ENCODE results near the gene SYNE2.
"Not testable (repeated sequence)": the region's sequence is repeated elsewhere in the genome, so short reads cannot be mapped to it uniquely, and the experiment has no call there.

SYNE2 gene

DNA sequence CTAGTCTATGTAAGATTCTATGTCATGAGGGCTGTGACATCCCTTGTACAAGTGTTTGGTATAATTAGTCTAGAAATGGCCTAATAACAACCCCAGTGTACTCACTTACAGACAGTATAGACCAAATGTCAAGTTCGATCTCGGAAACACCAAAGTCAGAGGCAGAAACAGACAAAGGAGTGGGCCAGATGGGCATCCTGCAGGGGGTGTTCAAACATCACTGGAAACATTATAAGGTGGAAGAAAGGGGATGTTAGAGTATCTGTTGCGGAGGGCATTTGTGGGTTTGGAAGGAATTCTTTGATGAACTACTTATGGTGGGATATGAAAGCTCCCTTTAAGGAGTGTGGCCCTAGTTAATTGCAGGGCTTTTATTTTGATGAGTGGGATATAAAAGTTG, 306.8 kb downstream of the SYNE2 start:
- in situ Hi-C loops (cut with MboI; ENCODE audit: low sequenced_read_pairs): no loop called here
- Histone ChIP-seq H3K9me3 (no peaks in the 10 kb centered on the region), H3K36me3 (replicated peaks) (no peaks in the 10 kb centered on the region; the same call in 1 of the 2 replicates), H3K4me1 (no peaks in the 10 kb centered on the region), H3K27me3 (ENCODE audit: low read depth) (no peaks in the 10 kb centered on the region), H3K4me3 (no peak overlapping the region)
- DNase-seq (ENCODE audit: low spot score in 2 of 2): no peak

DNA sequence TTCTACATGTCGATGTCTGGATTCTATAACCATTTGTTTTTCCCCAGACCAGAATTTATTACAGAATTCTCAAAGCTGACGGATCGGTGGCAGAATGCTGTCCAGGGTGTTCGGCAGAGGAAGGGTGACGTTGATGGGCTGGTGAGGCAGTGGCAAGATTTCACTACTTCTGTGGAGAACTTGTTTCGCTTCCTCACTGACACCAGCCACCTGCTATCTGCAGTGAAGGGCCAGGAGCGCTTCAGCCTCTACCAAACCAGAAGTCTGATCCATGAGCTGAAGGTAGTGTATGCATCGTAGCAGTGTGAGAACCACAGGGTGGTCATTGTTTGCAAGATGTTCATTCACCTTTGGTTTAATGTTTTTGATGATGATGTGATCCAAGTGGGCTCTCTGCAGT, 317.4 kb downstream of the SYNE2 start:
- Histone ChIP-seq H3K4me3 (no peak overlapping the region), H3K36me3 (replicated peaks) (no peaks in the 10 kb centered on the region; the same call in 1 of the 2 replicates), H3K9me3 (no peaks in the 10 kb centered on the region), H3K4me1 (0 out of 2 replicates have a peak, but pooled peaks cover 4% of the 10 kb centered on the region), H3K27me3 (ENCODE audit: low read depth) (no peaks in the 10 kb centered on the region)
- DNase-seq (ENCODE audit: low spot score in 2 of 2): no peak
- in situ Hi-C loops (cut with MboI; ENCODE audit: low sequenced_read_pairs): no loop called here

DNA sequence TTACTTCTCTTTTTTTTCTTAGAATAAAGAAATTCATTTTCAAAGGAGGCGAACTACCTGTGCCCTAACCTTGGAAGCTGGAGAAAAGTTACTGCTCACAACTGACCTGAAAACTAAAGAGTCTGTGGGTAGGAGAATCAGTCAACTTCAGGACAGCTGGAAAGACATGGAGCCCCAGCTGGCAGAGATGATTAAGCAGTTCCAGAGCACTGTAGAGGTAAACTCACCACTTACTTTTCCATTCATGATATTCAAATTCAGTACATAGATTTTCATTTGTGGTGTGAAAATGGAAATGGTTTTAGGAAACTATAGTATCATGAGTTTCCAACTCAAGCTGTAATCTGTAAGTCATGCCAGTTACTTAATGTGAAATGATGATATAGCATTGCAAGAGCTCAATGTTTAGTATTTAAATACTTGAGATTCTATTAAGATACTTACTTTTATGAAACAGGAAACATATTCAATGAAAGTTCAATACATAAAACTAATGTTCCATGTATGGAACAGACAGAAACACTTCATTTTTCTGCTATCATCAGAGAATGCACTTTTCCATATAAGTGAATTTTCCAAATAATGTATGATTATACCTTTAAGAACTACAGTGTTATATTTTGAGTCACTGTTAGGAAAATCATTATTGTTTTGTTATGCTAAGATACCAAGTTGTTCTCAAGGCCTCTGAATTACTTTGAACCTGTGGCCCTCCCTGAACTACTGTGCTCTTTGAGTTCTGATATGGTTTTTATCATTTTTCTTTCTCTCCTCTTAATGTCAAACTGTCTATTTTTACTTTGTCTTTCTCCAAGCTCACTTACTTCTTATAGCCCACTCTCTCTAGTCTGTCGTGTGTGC, 322.3 kb downstream of the SYNE2 start:
- peaks cover 5% of the 10 kb centered on the region; the same call in 1 of the 2 replicates for H3K36me3 ChIP-seq (replicated peaks)
- no peaks in the 10 kb centered on the region for H3K9me3 ChIP-seq
- no peaks in the 10 kb centered on the region for H3K27me3 ChIP-seq (ENCODE audit: low read depth)
- H3K4me1 ChIP-seq: peaks cover 4% of the 10 kb centered on the region; the same call in 1 of the 2 replicates
- DNase-seq (ENCODE audit: low spot score in 2 of 2): no peak
- in situ Hi-C loops (cut with MboI; ENCODE audit: low sequenced_read_pairs): no loop called here
- H3K4me3 ChIP-seq: no peak overlapping the region

DNA sequence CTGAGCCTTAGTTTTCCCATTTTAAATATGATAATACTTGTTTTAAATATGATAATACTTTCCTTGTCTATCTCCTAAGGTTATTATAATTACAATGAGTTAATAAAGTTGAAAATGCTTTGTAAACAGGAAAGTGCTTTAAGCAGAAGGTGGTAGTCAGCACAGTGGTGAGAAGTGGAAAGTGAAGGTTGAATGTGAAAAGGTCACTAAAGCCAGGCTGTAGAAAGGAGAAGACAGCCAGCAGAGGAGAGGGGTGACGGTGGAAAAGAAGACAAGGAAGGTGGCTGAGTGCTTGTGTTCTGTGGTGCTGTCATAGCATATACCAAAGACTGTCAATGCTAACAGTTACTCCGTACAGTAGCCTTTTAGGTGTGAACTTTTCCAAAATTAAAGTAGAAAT, 323.5 kb downstream of the SYNE2 start:
- in situ Hi-C loops (cut with MboI; ENCODE audit: low sequenced_read_pairs): no loop called here
- Histone ChIP-seq H3K4me1 (peaks cover 4% of the 10 kb centered on the region; the same call in 1 of the 2 replicates), H3K36me3 (replicated peaks) (peaks cover 5% of the 10 kb centered on the region)

DNA sequence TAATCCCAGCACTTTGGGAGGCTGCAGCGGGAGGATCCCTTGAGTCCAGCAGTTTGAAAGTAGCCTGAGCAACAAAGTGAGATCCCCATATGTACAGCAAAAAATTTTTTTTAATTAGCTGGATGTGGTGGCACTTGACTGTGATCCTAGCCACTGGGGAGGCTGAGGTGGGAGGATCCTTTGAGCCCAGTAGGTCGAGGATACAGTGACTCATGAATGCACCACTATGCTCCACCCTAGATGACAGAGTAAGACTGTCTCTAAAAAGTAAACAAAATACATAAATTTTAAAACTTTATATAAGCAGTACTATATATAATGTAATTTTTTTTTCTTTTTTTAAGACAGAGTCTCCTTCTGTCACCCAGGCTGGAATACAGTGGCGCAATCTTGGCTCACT, 326.0 kb downstream of the SYNE2 start:
- in situ Hi-C loops (cut with MboI; ENCODE audit: low sequenced_read_pairs): no loop called here
- Histone ChIP-seq H3K27me3 (ENCODE audit: low read depth) (no peaks in the 10 kb centered on the region), H3K4me1 (peaks cover 4% of the 10 kb centered on the region; the same call in 1 of the 2 replicates), H3K36me3 (replicated peaks) (peaks cover 5% of the 10 kb centered on the region), H3K9me3 (no peaks in the 10 kb centered on the region), H3K4me3 (no peak overlapping the region)
- DNase-seq (ENCODE audit: low spot score in 2 of 2): no peak

More for the DNA sequence above, 323.5 kb downstream of the SYNE2 start:
- H3K9me3 ChIP-seq: no peaks in the 10 kb centered on the region
- no peaks in the 10 kb centered on the region for H3K27me3 ChIP-seq (ENCODE audit: low read depth)
- no peak overlapping the region for H3K4me3 ChIP-seq
- no peak for DNase-seq (ENCODE audit: low spot score in 2 of 2)

DNA sequence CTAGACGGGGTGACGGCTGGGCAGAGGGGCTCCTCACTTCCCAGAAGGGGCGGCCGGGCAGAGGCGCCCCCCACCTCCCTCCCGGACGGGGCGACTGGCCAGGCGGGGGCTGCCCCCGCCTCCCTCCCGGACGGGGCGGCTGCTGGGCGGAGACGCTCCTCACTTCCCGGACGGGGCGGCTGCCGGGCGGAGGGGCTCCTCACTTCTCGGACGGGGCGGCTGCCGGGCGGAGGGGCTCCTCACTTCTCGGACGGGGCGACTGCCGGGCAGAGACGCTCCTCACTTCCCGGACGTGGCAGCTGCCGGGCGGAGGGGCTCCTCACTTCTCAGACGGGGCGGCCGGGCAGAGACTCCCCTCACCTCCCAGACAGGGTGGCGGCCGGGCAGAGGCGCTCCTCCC, 330.1 kb downstream of the SYNE2 start:
- in situ Hi-C loops (cut with MboI; ENCODE audit: low sequenced_read_pairs); H3K4me3 ChIP-seq; DNase-seq (ENCODE audit: low spot score in 2 of 2); H3K27me3 ChIP-seq (ENCODE audit: low read depth); H3K9me3 ChIP-seq; H3K36me3 ChIP-seq (replicated peaks): not testable (repeated sequence)
- peaks cover 21% of the 10 kb centered on the region for H3K4me1 ChIP-seq

DNA sequence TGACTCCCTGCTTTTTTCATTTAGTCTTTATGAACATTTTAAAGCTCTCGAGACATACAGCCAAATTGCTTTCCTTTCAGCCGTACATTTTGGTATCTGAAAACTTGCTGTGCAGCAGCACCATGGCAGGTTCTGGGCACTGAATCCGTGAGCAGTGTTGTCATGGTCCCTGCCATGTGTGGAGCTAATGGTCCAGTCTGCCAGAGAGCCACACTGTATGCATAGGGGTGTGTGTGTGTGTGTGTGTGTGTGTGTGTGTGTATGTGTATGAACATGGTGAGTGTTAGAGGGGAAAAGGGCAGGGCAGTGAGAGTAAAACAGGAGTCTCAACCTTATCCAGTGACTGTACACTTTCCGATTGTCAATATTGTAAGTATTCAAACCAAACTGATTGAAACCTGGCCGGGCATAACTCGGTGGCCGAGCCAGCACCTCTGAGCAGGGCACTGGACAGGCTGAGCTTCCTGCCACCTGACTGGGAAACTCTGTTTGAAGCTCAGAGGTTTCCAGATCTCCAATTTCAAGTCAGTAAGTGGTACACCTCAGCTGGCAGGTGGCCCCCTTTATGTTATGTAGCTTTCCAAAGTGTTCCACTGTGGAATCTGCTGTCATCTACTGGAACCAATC, 331.4 kb downstream of the SYNE2 start:
- Histone ChIP-seq H3K4me1 (peaks cover 26% of the 10 kb centered on the region), H3K9me3 (no peaks in the 10 kb centered on the region)
- in situ Hi-C loops (cut with MboI; ENCODE audit: low sequenced_read_pairs): no loop called here

DNA sequence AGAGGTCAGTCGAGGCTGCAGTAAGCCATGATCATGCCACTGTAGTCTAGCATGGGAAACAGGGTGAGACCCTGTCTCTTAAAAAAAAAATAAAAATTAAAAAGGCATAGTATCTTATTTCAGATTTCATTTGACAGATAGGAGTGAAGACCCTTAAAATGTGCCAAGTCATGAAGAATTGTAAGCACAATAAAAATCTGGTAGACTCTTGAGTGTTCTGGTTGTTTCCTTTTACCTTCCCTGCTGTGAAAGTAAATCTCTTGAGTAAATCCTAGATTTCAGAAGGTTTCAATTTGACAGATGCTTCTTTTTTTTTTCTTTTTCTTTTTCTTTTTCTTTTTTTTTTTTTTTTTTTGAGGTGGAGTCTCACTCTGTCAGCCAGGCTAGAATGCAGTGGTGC, 332.4 kb downstream of the SYNE2 start:
- no peaks in the 10 kb centered on the region for H3K27me3 ChIP-seq (ENCODE audit: low read depth)
- H3K9me3 ChIP-seq: no peaks in the 10 kb centered on the region
- in situ Hi-C loops (cut with MboI; ENCODE audit: low sequenced_read_pairs): no loop called here
- H3K36me3 ChIP-seq (replicated peaks): no peaks in the 10 kb centered on the region; the same call in 1 of the 2 replicates
- peaks cover 26% of the 10 kb centered on the region for H3K4me1 ChIP-seq
- DNase-seq (ENCODE audit: low spot score in 2 of 2): no peak
- H3K4me3 ChIP-seq: no peak overlapping the region

More for the DNA sequence above, 331.4 kb downstream of the SYNE2 start:
- Histone ChIP-seq H3K27me3 (ENCODE audit: low read depth) (no peaks in the 10 kb centered on the region), H3K4me3 (no peak overlapping the region), H3K36me3 (replicated peaks) (no peaks in the 10 kb centered on the region; the same call in 1 of the 2 replicates)
- no peak for DNase-seq (ENCODE audit: low spot score in 2 of 2)

DNA sequence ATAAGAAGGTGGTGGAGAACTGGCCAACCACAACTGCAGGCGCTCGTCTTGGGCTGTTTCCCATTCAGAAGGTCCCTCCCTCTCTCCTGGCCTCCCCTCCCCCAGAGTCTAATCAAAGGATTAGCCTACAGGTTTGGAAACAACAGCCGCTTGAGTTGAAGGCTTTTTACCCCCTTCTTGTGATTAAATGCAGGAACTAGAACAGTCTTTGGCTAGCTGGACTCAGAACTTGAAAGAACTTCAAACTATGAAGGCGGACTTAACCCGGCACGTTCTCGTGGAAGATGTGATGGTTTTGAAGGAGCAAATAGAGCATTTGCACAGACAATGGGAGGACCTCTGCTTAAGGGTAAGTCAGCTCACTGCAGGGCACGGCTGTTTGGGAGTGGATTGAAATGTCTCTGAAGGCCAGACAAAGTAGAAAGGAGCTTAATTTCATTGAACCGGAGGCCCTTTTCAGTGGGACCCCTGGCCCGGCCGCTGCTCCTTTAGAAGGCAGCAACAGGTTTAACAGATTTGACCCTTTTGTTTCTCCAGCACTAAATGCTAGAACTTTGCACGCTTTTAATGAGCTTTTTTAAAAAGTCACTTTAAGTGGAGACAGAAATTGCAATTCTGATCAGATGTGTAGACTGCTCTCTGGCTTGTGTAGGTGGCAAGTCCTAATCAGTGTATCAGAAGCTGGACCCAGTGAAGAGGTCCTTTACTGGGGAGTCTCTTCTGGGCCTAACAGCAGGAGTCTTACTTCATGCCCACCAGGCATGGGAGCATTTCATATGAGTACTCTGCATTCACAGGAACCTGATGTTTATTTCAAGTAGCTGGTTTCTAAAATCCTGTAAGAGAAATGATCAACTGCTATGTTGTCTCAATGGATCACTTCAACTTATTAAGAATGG, 333.7 kb downstream of the SYNE2 start:
- H3K27me3 ChIP-seq (ENCODE audit: low read depth): no peaks in the 10 kb centered on the region
- DNase-seq (ENCODE audit: low spot score in 2 of 2): peak; percentile 69 to 83
- H3K36me3 ChIP-seq (replicated peaks): no peaks in the 10 kb centered on the region; the same call in 1 of the 2 replicates
- peaks cover 26% of the 10 kb centered on the region for H3K4me1 ChIP-seq
- peak overlapping the region; percentile 14 for H3K4me3 ChIP-seq
- H3K9me3 ChIP-seq: no peaks in the 10 kb centered on the region
- in situ Hi-C loops (cut with MboI; ENCODE audit: low sequenced_read_pairs): no loop called here

DNA sequence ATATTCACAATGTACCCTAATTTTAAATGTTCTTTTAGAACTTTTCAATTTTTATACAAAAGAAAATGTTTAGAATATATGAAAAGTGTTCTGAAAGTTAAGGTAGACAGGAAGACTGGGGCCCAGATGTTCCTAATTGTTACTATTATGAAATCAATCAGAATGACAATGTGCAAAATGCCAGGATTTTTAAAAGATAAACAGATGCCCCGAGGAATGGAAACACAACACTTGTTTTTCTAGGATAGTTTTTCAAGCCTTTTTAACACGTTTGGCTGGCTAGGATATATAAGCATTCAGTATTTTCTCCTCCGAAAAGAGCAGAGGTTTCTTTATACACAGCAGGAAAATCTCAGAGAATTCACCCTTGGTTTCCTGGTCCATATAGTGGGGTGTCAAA, 334.5 kb downstream of the SYNE2 start:
- H3K4me3 ChIP-seq: no peak overlapping the region; the same call in 1 of the 2 replicates
- peak in 1 of 2 experiments; percentile 57 for DNase-seq (ENCODE audit: low spot score in 2 of 2)
- no peaks in the 10 kb centered on the region for H3K27me3 ChIP-seq (ENCODE audit: low read depth)
- H3K9me3 ChIP-seq: no peaks in the 10 kb centered on the region
- in situ Hi-C loops (cut with MboI; ENCODE audit: low sequenced_read_pairs): no loop called here
- no peaks in the 10 kb centered on the region; the same call in 1 of the 2 replicates for H3K36me3 ChIP-seq (replicated peaks)
- peaks cover 26% of the 10 kb centered on the region for H3K4me1 ChIP-seq

DNA sequence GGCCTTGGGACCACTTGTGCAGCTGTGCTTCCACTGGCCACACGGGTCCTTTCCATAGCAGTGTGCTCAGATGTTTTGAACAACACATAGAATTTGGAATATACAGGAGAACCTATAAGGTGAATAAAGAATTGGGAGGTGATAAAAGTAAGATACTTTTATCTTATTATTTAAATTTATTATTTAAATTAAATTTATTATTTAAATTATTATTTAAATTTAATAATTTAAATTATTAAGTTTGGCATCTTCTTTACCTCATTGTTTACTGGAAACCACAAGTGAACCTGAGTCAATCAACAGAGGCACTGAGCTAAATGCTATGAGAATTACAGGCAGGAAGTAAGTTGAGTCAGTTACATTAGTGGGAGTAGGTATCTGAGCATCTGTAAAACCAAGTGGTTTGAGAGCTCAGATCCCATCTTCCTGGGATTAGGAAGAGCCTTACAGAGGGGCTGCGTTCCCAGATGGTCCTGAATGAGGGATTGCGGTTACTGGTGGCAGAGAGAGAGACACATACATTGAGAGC, 338.2 kb downstream of the SYNE2 start:
- no peaks in the 10 kb centered on the region; the same call in 1 of the 2 replicates for H3K36me3 ChIP-seq (replicated peaks)
- no peak overlapping the region for H3K4me3 ChIP-seq
- in situ Hi-C loops (cut with MboI; ENCODE audit: low sequenced_read_pairs): no loop called here
- no peaks in the 10 kb centered on the region for H3K9me3 ChIP-seq
- H3K4me1 ChIP-seq: peaks cover 27% of the 10 kb centered on the region
- H3K27me3 ChIP-seq (ENCODE audit: low read depth): no peaks in the 10 kb centered on the region
- DNase-seq (ENCODE audit: low spot score in 2 of 2): no peak

DNA sequence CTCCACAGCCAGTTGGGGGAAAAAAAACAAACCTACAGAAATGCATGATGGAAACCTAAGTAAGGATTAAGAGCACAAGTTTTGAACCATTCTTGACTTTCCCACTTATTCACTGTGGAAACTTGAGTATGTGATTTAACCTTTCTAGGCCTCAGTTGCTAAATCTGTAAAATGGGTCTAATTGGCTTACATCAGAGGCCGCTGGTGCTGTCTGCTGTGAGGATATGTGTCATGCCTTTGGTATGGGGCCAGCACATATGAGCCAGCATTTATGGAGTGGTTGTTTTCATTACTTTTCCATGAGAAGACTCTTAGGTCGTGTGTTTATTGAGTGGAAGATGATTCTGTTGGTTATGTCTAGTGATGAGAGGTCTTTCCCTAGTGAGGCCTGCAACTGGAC, 339.0 kb downstream of the SYNE2 start:
- Histone ChIP-seq H3K36me3 (replicated peaks) (no peaks in the 10 kb centered on the region; the same call in 1 of the 2 replicates), H3K27me3 (ENCODE audit: low read depth) (no peaks in the 10 kb centered on the region), H3K4me3 (no peak overlapping the region), H3K4me1 (peaks cover 26% of the 10 kb centered on the region), H3K9me3 (no peaks in the 10 kb centered on the region)
- in situ Hi-C loops (cut with MboI; ENCODE audit: low sequenced_read_pairs): no loop called here
- no peak for DNase-seq (ENCODE audit: low spot score in 2 of 2)

DNA sequence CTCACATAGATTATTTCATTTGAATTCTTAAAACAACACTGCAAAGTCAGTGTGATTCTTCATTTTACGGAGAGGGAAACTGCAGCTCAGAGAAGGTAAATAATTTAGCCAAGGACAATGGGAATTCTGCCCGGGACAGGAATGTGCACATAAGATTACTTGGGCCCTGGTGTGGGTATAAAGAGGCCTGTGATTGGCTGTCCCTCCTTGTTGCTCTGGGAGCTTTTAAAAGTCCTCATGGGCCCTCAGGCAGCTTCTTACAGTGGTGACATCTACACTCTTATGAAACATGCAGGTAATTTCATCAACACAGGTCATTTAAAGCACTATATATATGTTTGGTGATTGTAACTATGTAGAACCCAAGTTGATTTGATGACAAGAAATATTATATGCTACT, 341.0 kb downstream of the SYNE2 start:
- peak in 1 of 2 experiments; percentile 20 for DNase-seq (ENCODE audit: low spot score in 2 of 2)
- no peaks in the 10 kb centered on the region for H3K9me3 ChIP-seq
- in situ Hi-C loops (cut with MboI; ENCODE audit: low sequenced_read_pairs): no loop called here
- H3K36me3 ChIP-seq (replicated peaks): no peaks in the 10 kb centered on the region; the same call in 1 of the 2 replicates
- H3K4me1 ChIP-seq: peaks cover 20% of the 10 kb centered on the region
- H3K27me3 ChIP-seq (ENCODE audit: low read depth): no peaks in the 10 kb centered on the region
- no peak overlapping the region for H3K4me3 ChIP-seq
